GM10266 (cell line): ENCODE results near the gene TMEM61.
A peak's percentile ranks its signal among the peaks of the same experiment; 100 is the strongest.
"Not testable (repeated sequence)": the region's sequence is repeated elsewhere in the genome, so short reads cannot be mapped to it uniquely, and the experiment has no call there.

ENCODE experiments used
- DNase-seq: peaks from one replicate; pipeline ENCODE4 v3.0.0; 2012; ENCODE audit errors: extremely low spot score
- TF ChIP-seq, protein P1 (sequence below): IDR thresholded peaks from 2 replicates; pipeline ENCODE4 v1.5.1; 2012; ENCODE audit warnings: mild to moderate bottlenecking, low read depth; ENCODE audit not compliant: control insufficient read depth, insufficient read depth; ENCODE audit errors: missing control alignments

The TMEM61 gene

DNA sequence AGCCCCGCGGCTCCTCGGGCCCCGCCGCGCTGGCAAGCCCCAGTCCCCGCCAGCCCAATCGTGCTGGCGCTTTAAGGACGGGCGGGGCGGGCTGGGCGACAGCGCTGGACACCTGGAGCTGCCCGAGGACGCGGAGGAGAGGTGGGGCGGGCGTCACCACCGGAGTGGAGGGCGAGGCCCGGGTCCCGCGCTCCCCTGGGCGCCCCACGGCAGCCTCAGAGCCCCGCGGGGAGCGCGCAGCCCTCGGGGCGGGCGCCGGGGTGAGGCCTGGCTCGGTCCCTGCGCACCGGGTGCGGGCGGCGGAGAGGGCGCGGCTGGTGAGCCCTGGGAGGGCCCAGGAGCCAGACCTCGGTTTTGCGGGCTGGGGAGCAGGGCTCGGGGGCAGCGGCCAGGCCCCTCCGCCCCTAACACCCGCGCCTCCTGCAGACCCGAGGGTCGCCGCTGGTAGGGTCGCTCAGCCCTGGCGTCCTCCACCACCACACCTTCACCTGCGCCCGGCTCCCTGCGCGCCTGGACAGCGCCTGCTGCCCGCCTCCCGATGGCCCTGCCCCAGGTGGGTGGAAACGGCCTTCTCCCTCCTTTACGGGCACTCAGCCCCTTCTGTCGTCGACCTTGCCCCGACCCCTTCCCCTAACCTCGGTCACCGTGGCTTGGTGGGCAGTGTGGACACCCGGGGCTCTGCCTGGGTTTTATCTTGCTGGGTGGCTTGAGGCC lies at the start of gene TMEM61:
Gene TMEM61, plus strand, starts transcription at position 101 of the 714 bp plus-strand sequence. Its CDS starts 438 bp downstream, at position 539.
- TF ChIP-seq, protein P1, sequence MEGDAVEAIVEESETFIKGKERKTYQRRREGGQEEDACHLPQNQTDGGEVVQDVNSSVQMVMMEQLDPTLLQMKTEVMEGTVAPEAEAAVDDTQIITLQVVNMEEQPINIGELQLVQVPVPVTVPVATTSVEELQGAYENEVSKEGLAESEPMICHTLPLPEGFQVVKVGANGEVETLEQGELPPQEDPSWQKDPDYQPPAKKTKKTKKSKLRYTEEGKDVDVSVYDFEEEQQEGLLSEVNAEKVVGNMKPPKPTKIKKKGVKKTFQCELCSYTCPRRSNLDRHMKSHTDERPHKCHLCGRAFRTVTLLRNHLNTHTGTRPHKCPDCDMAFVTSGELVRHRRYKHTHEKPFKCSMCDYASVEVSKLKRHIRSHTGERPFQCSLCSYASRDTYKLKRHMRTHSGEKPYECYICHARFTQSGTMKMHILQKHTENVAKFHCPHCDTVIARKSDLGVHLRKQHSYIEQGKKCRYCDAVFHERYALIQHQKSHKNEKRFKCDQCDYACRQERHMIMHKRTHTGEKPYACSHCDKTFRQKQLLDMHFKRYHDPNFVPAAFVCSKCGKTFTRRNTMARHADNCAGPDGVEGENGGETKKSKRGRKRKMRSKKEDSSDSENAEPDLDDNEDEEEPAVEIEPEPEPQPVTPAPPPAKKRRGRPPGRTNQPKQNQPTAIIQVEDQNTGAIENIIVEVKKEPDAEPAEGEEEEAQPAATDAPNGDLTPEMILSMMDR: no peak
- DNase-seq: peak; percentile 5

DNA sequence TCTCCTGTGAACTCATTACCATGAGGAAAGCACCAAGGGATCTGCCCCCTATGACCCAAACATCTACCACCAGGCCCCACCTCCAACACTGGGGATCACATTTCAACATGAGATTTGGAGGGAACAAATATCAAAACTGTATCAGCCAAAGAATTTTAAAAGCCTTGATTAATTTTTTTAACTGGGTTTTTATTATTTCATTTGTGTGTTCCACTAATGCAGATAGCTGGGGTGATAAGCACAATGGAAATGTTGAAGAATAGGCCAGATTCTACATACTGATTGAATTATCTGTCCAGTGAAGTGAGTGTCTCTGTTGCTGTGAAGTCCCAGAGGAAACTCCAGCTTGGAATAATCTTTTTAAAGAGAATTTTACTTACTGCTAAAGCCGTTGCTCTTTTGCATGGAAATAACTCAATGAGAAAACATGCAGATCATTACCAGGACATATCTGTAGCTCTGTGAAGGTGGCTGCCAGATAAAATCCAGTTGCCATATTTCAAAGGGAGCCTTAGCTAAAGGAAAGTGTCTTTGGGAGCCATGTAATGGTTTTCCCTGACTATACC lies 49.1 kb upstream of the TMEM61 start:
- TF ChIP-seq, protein P1: no peak
- DNase-seq: no peak

DNA sequence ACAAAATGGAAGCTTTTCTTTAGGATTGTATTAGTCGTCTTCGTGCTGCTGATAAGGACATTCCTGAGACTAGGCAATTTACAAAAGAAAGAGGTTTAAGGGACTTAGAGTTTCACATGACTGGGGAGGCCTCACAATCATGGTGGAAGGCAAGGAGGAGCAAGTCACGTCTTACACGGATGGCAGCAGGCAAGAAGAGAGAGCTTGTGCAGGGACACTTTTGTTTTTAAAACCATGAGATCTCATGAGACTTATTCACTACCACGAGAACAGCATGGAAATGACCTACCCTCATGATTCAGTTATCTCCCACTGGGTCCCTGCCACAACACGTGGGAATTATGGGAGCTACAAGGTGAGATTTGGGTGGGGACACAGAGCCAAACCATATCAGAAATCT lies 46.3 kb upstream of the TMEM61 start:
- not testable (repeated sequence) for DNase-seq

DNA sequence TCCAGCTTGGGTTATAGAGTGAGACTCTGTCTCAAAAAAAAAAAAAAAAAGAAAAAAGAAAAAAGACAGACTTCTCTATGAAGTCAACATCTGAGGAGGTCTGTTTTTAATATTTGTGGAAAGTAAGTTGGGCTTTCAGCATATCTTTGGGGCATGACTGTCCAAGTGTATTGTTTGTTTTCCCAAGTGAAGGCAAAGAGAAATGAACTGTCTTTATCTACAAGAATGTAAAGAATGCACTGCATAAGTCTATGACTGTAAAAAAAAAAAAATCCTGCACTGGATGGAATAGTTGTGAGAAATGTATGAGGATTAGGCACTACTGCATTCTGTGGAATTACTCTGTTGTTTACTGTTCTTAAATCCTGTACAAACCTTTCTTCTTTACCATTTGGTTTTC lies 45.6 kb upstream of the TMEM61 start:
- TF ChIP-seq, protein P1: no peak
- no peak for DNase-seq

DNA sequence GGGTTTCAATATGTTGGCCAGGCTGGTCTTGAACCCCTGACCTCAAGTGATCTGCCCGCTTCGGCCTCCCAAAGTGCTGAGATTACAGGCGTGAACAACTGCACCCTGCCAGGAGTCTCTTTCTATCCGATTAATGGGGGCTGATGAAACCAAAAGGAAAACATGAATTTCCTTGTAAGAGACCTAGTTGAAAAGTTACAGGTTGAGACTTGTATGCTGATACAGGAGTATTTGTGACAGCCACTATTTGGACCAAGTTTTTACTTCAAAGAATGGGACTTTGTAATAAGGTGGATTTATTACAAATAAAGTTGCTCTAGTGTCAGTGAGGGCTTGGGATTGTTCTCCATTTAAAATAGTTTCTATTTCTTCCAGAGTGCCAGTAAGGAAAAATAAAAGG lies 43.6 kb upstream of the TMEM61 start:
- TF ChIP-seq, protein P1: no peak
- no peak for DNase-seq

DNA sequence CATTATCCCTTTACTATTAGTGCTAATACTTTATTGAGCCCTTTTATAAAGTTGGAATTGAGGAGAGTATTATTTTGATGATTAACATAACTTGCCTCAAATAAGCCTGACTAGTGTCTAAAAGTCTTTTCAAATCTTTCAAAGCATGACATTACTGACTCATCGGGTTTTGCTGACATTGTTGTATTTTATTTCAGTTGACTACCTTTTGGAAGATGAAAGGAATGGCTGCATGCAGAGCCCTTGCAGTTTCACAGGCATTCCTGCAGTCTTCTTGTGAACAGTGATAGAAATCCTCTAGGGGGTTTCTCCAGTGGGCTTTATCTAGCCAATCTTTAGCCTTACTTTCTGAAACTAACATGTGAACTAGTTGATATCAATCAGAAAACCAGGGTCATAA lies 43.0 kb upstream of the TMEM61 start:
- TF ChIP-seq, protein P1: no peak
- DNase-seq: no peak

DNA sequence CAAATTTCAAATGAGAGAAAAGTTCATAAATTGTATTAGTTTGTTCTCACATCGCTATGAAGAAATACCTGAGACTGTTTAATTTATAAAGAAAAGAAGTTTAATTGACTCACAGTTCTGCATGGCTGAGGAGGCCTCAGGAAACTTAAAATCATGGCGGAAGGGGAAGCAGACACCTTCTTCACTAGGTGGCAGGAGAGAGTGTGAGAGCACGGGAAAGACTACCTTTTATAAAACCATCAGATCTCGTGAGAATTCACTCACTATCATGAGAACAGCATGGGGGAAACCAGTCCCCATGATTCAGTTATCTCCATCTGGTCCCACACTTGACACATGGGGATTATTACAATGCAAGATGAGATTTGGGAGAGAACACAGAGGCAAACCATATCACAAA lies 41.5 kb upstream of the TMEM61 start:
- not testable (repeated sequence) for DNase-seq

DNA sequence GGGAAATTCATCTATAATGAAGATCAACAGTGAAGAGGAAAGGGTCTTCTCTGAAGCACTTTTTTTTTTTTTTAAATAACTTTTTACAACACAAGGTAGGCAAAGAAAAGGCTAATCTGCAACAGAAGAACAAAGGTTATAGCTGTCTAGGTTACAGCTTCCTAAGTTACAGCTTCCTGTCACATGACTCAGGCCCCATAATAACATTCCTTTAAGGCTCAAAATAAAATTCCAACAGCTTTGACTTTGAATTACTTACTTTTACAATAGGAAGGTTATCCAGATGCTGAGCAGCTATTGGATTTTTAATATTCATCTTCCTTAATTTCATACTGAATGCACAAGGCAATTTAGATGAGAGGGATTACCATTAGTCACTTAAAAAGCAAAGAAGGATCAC lies 40.4 kb upstream of the TMEM61 start:
- TF ChIP-seq, protein P1: no peak
- DNase-seq: no peak
